DND-41 (cell line): ENCODE data around the gene FOLR3.

Source experiments
- CTCF ChIP-seq: IDR thresholded peaks from 2 replicates; pipeline ENCODE4 v1.5.1; 2012; ENCODE audit warnings: borderline replicate concordance, low read length, moderate library complexity, mild to moderate bottlenecking; ENCODE audit not compliant: poor library complexity, severe bottlenecking; ENCODE audit errors: extremely low read depth
- EZH2 ChIP-seq: IDR thresholded peaks from 3 replicates; pipeline ENCODE4 v1.6.1; 2012; ENCODE audit warnings: borderline replicate concordance, low read depth, mild to moderate bottlenecking, moderate library complexity, low read length, inconsistent platforms; ENCODE audit not compliant: severe bottlenecking

- no peak for TF ChIP-seq CTCF
- TF ChIP-seq EZH2: no peak
Observed at GRCh38 chr11:72160319-72160718, 24.8 kb downstream of the FOLR3 start.
